GM21526 (cell line): ENCODE data around the gene TSPAN16.

Experiments used
- ATAC-seq: cut with Tn5 transposase; IDR thresholded peaks from one replicate; pipeline ENCODE4 v1.9.1; 2021; ENCODE audit warnings: moderate library complexity; ENCODE audit not compliant: unreplicated experiment, low FRiP score

Gene TSPAN16

DNA sequence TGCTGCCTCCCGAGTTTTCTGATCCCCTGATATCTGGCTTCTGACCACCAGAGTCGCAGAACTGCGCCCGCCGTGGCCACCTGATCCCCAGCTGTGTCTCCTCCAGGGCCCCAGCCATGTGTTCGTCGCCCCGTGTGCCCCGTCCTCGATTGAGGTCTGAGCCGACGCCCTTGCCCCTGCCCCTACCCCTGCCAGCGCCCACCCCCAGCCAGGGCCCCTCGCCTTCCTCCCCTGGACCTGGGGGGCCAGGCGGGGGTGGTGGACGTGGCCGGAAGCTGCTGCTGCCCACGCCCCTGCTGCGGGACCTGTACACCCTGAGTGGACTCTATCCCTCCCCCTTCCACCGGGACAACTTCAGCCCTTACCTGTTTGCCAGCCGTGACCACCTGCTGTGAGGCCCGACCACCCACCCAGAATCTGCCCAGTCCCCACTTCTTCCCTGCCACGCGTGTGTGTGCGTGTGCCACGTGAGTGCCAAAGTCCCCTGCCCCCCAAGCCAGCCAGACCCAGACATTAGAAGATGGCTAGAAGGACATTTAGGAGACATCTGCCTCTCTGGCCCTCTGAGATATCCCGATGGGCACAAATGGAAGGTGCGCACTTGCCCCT, 68.4 kb downstream of the TSPAN16 start:
- no peak for ATAC-seq

DNA sequence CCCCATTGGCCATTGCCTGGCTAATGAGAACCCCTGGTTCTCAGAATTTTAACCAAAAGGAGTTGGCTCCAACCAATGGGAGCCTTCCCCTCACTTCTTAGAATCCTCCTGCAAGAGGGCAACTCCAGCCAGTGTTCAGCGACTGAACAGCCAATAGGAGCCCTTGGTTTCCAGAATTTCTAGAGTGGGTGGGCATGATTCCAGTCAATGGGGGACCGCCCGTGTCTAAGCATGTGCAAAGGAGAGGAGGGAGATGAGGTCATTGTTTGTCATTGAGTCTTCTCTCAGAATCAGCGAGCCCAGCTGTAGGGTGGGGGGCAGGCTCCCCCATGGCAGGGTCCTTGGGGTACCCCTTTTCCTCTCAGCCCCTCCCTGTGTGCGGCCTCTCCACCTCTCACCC, 69.0 kb downstream of the TSPAN16 start:
- no peak for ATAC-seq
